ENCODE measurements around the gene TMEM203.

GRCh38 chr9:137172901-137173795 is 32.3 kb downstream of the TMEM203 start:
- no peak for TF ChIP-seq PBX3 (IDR thresholded peaks at IDR 0.05)
- no peak for TF ChIP-seq SIN3A (IDR thresholded peaks at IDR 0.05; ENCODE audit: borderline replicate concordance, low read depth, low read length)
- TF ChIP-seq, protein P1, sequence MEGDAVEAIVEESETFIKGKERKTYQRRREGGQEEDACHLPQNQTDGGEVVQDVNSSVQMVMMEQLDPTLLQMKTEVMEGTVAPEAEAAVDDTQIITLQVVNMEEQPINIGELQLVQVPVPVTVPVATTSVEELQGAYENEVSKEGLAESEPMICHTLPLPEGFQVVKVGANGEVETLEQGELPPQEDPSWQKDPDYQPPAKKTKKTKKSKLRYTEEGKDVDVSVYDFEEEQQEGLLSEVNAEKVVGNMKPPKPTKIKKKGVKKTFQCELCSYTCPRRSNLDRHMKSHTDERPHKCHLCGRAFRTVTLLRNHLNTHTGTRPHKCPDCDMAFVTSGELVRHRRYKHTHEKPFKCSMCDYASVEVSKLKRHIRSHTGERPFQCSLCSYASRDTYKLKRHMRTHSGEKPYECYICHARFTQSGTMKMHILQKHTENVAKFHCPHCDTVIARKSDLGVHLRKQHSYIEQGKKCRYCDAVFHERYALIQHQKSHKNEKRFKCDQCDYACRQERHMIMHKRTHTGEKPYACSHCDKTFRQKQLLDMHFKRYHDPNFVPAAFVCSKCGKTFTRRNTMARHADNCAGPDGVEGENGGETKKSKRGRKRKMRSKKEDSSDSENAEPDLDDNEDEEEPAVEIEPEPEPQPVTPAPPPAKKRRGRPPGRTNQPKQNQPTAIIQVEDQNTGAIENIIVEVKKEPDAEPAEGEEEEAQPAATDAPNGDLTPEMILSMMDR (IDR thresholded peaks at IDR 0.05): no peak
